ENCODE results near the gene DLG1. TPM values are rescaled to one million over a fixed set of nuclear protein-coding genes. Genes with fewer than 3 reads are reported as not detected.

DLG1 gene
- total and polyA plus RNA-seq, 2 experiments from 2014 or later: 54.8 to 128 TPM

DNA sequence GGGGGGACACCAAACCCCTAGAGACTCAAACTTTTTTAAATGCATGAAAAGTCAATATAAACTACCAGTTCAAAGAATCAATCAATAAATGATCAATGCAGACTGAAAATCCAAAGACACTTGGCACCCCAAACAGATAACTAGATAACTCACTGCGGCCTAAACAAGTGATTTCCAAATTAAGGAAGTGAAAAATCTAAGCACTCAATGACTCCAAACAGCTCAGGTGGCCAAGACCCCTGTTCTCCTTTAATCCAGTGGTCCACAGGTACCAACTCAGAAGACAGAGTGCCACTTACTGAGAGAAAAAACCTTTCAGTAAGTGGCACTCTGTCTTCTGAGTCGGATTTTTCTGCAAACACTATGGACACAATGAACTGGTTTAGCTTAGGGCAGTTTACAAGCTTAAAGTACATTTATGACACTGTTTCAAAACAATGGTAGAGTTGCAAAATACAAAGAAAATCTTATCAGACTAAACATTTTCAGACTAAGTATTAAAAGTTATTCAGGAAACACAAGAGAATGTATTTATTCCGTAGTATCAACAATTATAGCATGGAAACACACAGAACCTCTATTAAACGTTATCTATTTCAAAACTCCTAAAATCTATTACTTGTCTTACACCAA, 4.7 kb downstream of the DLG1 start:
- Histone ChIP-seq H3K9me2 (replicated peaks; ENCODE audit: insufficient read depth) (no peaks in the 10 kb centered on the region), H3K36me3 (replicated peaks; ENCODE audit: insufficient read depth, low read depth) (no peaks in the 10 kb centered on the region), H3K27ac (no peak overlapping the region), H2AFZ (no peak overlapping the region), H3K4me1 (ENCODE audit: insufficient read depth) (peaks cover 23% of the 10 kb centered on the region), H4K20me1 (ENCODE audit: insufficient read depth, poor library complexity, severe bottlenecking) (peaks cover 52% of the 10 kb centered on the region), H3K4me2 (peak overlapping the region; percentile 59), H3K79me2 (peaks cover 89% of the 10 kb centered on the region), H3K4me3 (no peak overlapping the region), H3K9me3 (ENCODE audit: low read depth) (no peaks in the 10 kb centered on the region), H3K27me3 (no peaks in the 10 kb centered on the region)
- TF ChIP-seq EZH2 (IDR thresholded peaks at IDR 0.05; ENCODE audit: borderline replicate concordance) (no peak), EZH2phosphoT487 (IDR thresholded peaks at IDR 0.05; ENCODE audit: low read depth, severe bottlenecking, unreplicated experiment) (no peak)
- TF ChIP-seq, protein P1, sequence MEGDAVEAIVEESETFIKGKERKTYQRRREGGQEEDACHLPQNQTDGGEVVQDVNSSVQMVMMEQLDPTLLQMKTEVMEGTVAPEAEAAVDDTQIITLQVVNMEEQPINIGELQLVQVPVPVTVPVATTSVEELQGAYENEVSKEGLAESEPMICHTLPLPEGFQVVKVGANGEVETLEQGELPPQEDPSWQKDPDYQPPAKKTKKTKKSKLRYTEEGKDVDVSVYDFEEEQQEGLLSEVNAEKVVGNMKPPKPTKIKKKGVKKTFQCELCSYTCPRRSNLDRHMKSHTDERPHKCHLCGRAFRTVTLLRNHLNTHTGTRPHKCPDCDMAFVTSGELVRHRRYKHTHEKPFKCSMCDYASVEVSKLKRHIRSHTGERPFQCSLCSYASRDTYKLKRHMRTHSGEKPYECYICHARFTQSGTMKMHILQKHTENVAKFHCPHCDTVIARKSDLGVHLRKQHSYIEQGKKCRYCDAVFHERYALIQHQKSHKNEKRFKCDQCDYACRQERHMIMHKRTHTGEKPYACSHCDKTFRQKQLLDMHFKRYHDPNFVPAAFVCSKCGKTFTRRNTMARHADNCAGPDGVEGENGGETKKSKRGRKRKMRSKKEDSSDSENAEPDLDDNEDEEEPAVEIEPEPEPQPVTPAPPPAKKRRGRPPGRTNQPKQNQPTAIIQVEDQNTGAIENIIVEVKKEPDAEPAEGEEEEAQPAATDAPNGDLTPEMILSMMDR (IDR thresholded peaks at IDR 0.05; ENCODE audit: poor library complexity): no peak
- WGBS (ENCODE audit: low lambda C conversion rate, missing lambda C conversion rate): 57% methylated on average over 4 of the region's 4 CpGs
- DNase-seq (ENCODE audit: low spot score): no peak

DNA sequence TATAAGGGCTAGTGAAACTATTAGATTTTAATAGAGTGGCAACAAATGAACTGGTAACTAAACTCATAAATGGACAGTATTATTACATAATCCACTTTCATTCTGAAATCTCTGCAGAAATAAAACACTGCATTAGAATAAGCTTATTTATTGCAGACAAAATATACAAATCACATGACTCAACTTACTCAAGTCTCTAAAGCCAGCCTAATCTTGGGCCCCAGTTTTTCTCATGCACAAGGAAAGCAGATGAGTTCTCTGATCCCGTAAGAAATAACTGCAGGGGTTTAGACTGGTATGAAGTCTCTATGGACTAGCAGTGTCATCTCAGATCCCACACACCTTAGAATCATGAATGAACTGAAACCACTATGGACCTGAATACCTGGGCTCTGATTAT, 5.8 kb downstream of the DLG1 start:
- Histone ChIP-seq H3K27me3 (no peaks in the 10 kb centered on the region), H3K36me3 (replicated peaks; ENCODE audit: insufficient read depth, low read depth) (no peaks in the 10 kb centered on the region), H2AFZ (no peak overlapping the region), H3K4me1 (ENCODE audit: insufficient read depth) (peaks cover 23% of the 10 kb centered on the region), H3K9me2 (replicated peaks; ENCODE audit: insufficient read depth) (no peaks in the 10 kb centered on the region), H3K79me2 (peaks cover 97% of the 10 kb centered on the region), H3K9me3 (ENCODE audit: low read depth) (no peaks in the 10 kb centered on the region), H4K20me1 (ENCODE audit: insufficient read depth, poor library complexity, severe bottlenecking) (peaks cover 52% of the 10 kb centered on the region), H3K4me2 (peak overlapping the region; percentile 59), H3K4me3 (no peak overlapping the region), H3K27ac (no peak overlapping the region)
- WGBS (ENCODE audit: low lambda C conversion rate, missing lambda C conversion rate): 55% methylated on average over 1 of the region's 1 CpG
- TF ChIP-seq, protein P1 (IDR thresholded peaks at IDR 0.05; ENCODE audit: poor library complexity): no peak
- no peak for TF ChIP-seq EZH2 (IDR thresholded peaks at IDR 0.05; ENCODE audit: borderline replicate concordance)
- TF ChIP-seq EZH2phosphoT487 (IDR thresholded peaks at IDR 0.05; ENCODE audit: low read depth, severe bottlenecking, unreplicated experiment): no peak
- no peak for DNase-seq (ENCODE audit: low spot score)

DNA sequence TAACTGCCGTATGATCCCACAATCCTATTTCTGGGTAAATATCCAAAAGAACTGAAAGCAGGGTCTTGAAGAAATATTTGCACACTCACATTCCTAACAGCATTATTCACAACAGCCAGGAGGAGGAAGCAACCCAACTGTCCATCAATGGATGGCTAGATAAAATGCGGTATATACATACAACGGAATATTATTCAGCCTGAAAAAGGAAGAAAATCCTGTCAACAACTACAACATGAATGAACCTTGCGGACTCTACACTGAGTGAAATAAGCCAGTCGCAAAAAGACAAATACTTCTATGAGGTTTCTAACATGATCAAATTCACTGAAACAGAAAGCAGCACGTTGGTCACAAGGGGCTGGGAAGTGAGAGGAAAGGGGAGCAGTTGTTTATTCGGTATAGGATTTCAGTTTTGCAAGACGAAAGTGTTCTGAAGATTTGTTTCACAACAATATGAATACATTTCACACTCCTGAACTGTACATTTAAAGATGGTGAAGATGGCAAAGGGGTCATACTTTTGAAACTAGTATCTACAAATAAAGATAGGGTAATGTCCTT, 6.2 kb downstream of the DLG1 start:
- H3K4me3 ChIP-seq: no peak overlapping the region
- no peak for TF ChIP-seq EZH2phosphoT487 (IDR thresholded peaks at IDR 0.05; ENCODE audit: low read depth, severe bottlenecking, unreplicated experiment)
- TF ChIP-seq, protein P1 (IDR thresholded peaks at IDR 0.05; ENCODE audit: poor library complexity): no peak
- no peak for TF ChIP-seq EZH2 (IDR thresholded peaks at IDR 0.05; ENCODE audit: borderline replicate concordance)
- H2AFZ ChIP-seq: no peak overlapping the region
- H3K27me3 ChIP-seq: no peaks in the 10 kb centered on the region
- H3K4me2 ChIP-seq: peak overlapping the region; percentile 59
- DNase-seq (ENCODE audit: low spot score): no peak
- H3K36me3 ChIP-seq (replicated peaks; ENCODE audit: insufficient read depth, low read depth): no peaks in the 10 kb centered on the region
- peaks cover 23% of the 10 kb centered on the region for H3K4me1 ChIP-seq (ENCODE audit: insufficient read depth)
- no peaks in the 10 kb centered on the region for H3K9me2 ChIP-seq (replicated peaks; ENCODE audit: insufficient read depth)
- peaks cover 52% of the 10 kb centered on the region for H4K20me1 ChIP-seq (ENCODE audit: insufficient read depth, poor library complexity, severe bottlenecking)
- WGBS (ENCODE audit: low lambda C conversion rate, missing lambda C conversion rate): 90% methylated on average over 8 of the region's 8 CpGs
- H3K9me3 ChIP-seq (ENCODE audit: low read depth): no peaks in the 10 kb centered on the region
- no peak overlapping the region for H3K27ac ChIP-seq
- H3K79me2 ChIP-seq: peaks cover 97% of the 10 kb centered on the region
